ENCODE data around the gene GTF2H3. TPM values are rescaled to one million over a fixed set of nuclear protein-coding genes. Genes with fewer than 3 reads are reported as not detected.

GTF2H3 gene
- total RNA-seq, 2 donors from 2014 or later: 17.4 to 29.9 TPM

DNA sequence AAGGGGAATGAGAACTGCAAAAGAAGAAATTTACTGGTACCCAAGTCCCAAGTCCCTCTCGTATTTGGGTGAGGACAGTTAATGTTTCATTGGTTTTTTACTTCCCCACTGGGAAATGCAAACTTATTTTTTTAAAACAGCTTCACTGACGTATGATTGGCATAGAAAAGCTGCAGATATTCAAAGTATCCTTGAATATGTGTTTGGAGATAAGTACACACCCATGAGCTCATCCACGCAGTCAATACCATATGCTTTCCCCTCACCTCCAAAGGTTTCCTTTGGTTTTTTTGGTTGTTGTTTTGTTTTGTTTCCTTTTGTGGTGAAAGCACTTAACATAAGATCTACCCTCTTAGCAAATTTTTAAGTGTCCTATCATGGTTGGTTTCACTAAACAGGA, 50.3 kb downstream of the GTF2H3 start:
- Histone ChIP-seq H3K27ac (no peak overlapping the region), H3K36me3 (peaks cover 3% of the 10 kb centered on the region), H3K9me3 (no peaks in the 10 kb centered on the region), H3K4me3 (no peak overlapping the region), H3K27me3 (replicated peaks; ENCODE audit: insufficient read depth) (no peaks in the 10 kb centered on the region), H3K4me1 (ENCODE audit: control insufficient read depth in 1 of 2, low read depth in 2 of 2) (no peaks in the 10 kb centered on the region)
- TF ChIP-seq, protein P1, sequence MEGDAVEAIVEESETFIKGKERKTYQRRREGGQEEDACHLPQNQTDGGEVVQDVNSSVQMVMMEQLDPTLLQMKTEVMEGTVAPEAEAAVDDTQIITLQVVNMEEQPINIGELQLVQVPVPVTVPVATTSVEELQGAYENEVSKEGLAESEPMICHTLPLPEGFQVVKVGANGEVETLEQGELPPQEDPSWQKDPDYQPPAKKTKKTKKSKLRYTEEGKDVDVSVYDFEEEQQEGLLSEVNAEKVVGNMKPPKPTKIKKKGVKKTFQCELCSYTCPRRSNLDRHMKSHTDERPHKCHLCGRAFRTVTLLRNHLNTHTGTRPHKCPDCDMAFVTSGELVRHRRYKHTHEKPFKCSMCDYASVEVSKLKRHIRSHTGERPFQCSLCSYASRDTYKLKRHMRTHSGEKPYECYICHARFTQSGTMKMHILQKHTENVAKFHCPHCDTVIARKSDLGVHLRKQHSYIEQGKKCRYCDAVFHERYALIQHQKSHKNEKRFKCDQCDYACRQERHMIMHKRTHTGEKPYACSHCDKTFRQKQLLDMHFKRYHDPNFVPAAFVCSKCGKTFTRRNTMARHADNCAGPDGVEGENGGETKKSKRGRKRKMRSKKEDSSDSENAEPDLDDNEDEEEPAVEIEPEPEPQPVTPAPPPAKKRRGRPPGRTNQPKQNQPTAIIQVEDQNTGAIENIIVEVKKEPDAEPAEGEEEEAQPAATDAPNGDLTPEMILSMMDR (IDR thresholded peaks at IDR 0.05): no peak
- DNase-seq (ENCODE audit: low spot score) (no peak), ATAC-seq (ENCODE audit: insufficient number of reproducible peaks, low FRiP score, low read depth) (no peak)

DNA sequence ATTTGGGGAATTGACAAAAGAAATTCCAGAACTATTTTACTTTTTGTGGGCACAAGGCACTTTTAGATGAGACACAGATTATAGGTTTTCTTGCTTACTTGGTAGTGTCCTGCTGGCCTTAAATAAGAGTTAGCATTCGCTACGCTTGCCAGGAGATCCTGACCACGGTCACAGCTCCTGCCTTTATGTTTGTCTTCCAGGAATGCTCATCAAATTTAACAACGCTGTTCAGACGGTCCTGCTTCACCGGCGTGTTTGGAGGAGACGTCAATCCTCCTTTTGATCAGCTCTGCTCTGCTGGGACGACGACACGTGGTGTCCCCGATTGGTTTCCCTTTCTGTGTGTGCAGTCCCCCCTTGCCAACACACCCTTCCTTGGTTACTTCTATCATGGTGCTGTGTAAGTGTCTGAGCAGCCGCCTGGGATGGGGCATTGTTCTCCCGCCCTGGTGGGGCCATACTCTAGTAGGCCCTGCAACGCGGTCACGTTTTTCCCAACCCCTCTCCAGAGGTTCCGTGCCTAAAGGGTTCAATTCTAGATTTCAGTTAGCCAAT, 53.1 kb downstream of the GTF2H3 start:
- DNase-seq (ENCODE audit: low spot score) (no peak), ATAC-seq (ENCODE audit: insufficient number of reproducible peaks, low FRiP score, low read depth) (no peak)
- Histone ChIP-seq H3K27ac (no peak overlapping the region), H3K4me3 (no peak overlapping the region), H3K27me3 (replicated peaks; ENCODE audit: insufficient read depth) (no peaks in the 10 kb centered on the region), H3K4me1 (ENCODE audit: control insufficient read depth in 1 of 2, low read depth in 2 of 2) (no peaks in the 10 kb centered on the region), H3K9me3 (no peaks in the 10 kb centered on the region), H3K36me3 (peaks cover 3% of the 10 kb centered on the region)
- TF ChIP-seq, protein P1 (IDR thresholded peaks at IDR 0.05): no peak

DNA sequence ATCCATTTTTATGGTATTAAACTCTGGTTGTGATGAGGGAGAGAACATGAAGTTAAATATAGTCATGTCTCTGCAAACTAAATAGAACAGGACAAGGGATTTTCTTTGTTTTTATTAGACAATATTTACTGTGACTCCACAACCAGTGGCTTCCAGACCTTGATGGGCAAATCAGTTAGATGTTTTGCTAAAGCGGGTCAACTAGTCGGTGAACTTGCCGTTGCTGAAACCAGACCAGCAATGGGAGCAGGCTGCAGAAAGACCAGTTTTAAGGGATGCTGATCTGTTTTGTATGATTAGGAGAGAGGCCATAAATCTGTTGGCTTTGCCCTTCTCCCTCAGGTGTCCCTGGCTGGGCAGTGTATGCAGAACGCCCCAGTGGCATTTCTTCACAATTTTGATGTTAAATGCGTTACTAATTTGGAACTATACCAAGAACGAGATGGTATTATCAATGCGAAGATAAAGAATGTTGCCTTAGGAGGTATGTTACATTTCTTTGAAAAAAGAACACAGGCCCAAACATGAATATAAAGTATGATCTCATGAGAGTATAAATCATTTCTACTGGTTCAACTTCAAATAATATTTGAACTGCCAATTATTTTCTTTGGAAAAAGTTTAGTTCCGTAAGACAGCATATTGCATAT, 56.7 kb downstream of the GTF2H3 start:
- no peak for DNase-seq (ENCODE audit: low spot score)
- H3K9me3 ChIP-seq: no peaks in the 10 kb centered on the region
- ATAC-seq (ENCODE audit: insufficient number of reproducible peaks, low FRiP score, low read depth): no peak
- H3K27ac ChIP-seq: no peak overlapping the region
- TF ChIP-seq, protein P1 (IDR thresholded peaks at IDR 0.05): no peak
- H3K4me1 ChIP-seq (ENCODE audit: control insufficient read depth in 1 of 2, low read depth in 2 of 2): no peaks in the 10 kb centered on the region
- no peak overlapping the region for H3K4me3 ChIP-seq
- no peaks in the 10 kb centered on the region for H3K27me3 ChIP-seq (replicated peaks; ENCODE audit: insufficient read depth)
- H3K36me3 ChIP-seq: peaks cover 3% of the 10 kb centered on the region

DNA sequence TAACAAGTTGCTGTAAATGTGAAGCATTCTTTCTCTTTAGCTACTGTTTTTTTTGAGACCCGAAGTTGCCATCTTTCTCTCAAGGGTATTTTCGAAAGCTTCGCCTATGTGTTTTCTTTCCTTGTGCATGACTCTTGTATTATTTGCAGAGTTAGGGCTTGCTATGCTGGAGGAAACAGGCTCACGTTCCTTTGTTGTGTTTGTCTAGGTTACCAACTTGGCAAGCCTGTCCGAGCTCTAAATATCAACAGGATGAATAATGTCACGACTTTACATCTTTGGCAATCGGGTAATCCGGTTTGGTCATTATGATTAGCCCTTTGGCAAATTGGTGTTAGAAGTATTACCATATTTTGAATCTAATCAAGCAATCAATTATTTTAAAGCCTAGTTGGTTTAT, 62.6 kb downstream of the GTF2H3 start:
- Histone ChIP-seq H3K9me3 (no peaks in the 10 kb centered on the region), H3K27me3 (replicated peaks; ENCODE audit: insufficient read depth) (no peaks in the 10 kb centered on the region), H3K4me1 (ENCODE audit: control insufficient read depth in 1 of 2, low read depth in 2 of 2) (no peaks in the 10 kb centered on the region), H3K27ac (no peak overlapping the region), H3K36me3 (peaks cover 34% of the 10 kb centered on the region), H3K4me3 (no peak overlapping the region)
- TF ChIP-seq, protein P1 (IDR thresholded peaks at IDR 0.05): no peak
- ATAC-seq (ENCODE audit: insufficient number of reproducible peaks, low FRiP score, low read depth) (no peak), DNase-seq (ENCODE audit: low spot score) (no peak)

DNA sequence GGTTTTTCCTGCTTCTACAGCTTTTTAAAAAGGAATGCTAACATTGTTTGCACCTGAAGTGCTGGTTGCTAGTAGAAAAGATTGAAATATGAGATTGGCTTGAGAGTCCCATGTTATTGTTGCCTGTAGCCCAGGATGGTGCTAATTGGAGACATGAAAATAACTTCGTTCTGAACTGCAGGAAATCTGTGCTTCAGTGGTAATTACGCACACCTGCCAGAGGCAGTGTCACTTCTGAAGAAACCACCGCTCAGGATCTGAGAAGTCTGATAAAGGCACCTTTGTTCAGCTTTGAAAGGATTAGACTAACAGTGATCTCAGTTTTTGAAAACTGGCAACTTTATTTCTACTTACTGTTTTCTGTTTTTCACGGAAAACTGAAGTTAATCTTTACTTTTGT, 63.0 kb downstream of the GTF2H3 start:
- Histone ChIP-seq H3K4me1 (ENCODE audit: control insufficient read depth in 1 of 2, low read depth in 2 of 2) (no peaks in the 10 kb centered on the region), H3K27ac (no peak overlapping the region), H3K36me3 (peaks cover 34% of the 10 kb centered on the region), H3K27me3 (replicated peaks; ENCODE audit: insufficient read depth) (no peaks in the 10 kb centered on the region), H3K9me3 (no peaks in the 10 kb centered on the region), H3K4me3 (no peak overlapping the region)
- no peak for ATAC-seq (ENCODE audit: insufficient number of reproducible peaks, low FRiP score, low read depth)
- DNase-seq (ENCODE audit: low spot score): no peak
- TF ChIP-seq, protein P1 (IDR thresholded peaks at IDR 0.05): no peak
